SJSA1 (cell line): ENCODE data around the gene EDN1. TPM values are rescaled to one million over a fixed set of nuclear protein-coding genes. Genes with fewer than 3 reads are reported as not detected.

Source experiments
- DNase-seq, 2 experiments: peaks; one replicate each; pipeline ENCODE4 v3.0.0-alpha.2; 2015 to 2020; ENCODE audit warnings: low spot score in 2 of 2, low read depth in 1 of 2
- H3K27ac ChIP-seq: fragments of 250-450 bp; sonication (Bioruptor Pico); 2 replicates; pipeline ENCODE4 v1.5.1; 2020; ENCODE audit warnings: mild to moderate bottlenecking, moderate library complexity
- H3K27me3 ChIP-seq: fragments of 250-450 bp; sonication (Bioruptor Pico); replicated peaks from 2 replicates; pipeline ENCODE4 v1.5.1; 2020; ENCODE audit warnings: mild to moderate bottlenecking, moderate library complexity
- H3K36me3 ChIP-seq: fragments of 250-450 bp; sonication (Bioruptor Pico); 2 replicates; pipeline ENCODE4 v1.5.1; 2020; ENCODE audit warnings: mild to moderate bottlenecking
- H3K4me1 ChIP-seq: fragments of 250-450 bp; sonication (Bioruptor Pico); replicated peaks from 2 replicates; pipeline ENCODE4 v1.6.1; 2021; ENCODE audit warnings: mild to moderate bottlenecking
- H3K4me3 ChIP-seq: fragments of 250-450 bp; sonication (Bioruptor Pico); 2 replicates; pipeline ENCODE4 v1.5.1; 2020; ENCODE audit warnings: mild to moderate bottlenecking
- H3K9me3 ChIP-seq: fragments of 250-450 bp; sonication (Bioruptor Pico); replicated peaks from 2 replicates; pipeline ENCODE4 v1.5.1; 2020; ENCODE audit warnings: mild to moderate bottlenecking
- total RNA-seq: library from RNA; depleted of rRNA; stranded (reverse); fragments of >200 nt; shearing (Covaris generic); gene quantifications from 2 replicates; pipeline ENCODE4 v1.2.3, GENCODE V29; 2014; rRNA removed

EDN1 gene
- total RNA-seq, result 39.7 and 45.5 TPM in 2 replicates

DNA sequence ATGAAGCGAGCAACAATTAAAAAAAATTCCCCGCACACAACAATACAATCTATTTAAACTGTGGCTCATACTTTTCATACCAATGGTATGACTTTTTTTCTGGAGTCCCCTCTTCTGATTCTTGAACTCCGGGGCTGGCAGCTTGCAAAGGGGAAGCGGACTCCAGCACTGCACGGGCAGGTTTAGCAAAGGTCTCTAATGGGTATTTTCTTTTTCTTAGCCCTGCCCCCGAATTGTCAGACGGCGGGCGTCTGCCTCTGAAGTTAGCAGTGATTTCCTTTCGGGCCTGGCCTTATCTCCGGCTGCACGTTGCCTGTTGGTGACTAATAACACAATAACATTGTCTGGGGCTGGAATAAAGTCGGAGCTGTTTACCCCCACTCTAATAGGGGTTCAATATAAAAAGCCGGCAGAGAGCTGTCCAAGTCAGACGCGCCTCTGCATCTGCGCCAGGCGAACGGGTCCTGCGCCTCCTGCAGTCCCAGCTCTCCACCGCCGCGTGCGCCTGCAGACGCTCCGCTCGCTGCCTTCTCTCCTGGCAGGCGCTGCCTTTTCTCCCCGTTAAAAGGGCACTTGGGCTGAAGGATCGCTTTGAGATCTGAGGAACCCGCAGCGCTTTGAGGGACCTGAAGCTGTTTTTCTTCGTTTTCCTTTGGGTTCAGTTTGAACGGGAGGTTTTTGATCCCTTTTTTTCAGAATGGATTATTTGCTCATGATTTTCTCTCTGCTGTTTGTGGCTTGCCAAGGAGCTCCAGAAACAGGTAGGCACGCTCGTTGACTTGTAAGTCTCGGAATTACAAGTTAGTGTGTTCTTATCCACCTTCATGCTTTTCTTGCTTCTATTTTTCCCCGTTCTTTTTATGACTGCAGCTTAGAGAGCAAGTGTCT lies at the start of gene EDN1:
EDN1 (plus strand) TSS at position 429 of the 888 bp plus-strand sequence; CDS start at position 698, 269 bp downstream.
- DNase-seq, result peak; percentile 95 to 98
- Histone ChIP-seq H3K27me3 (no peaks in the 10 kb centered on the region), H3K4me3 (peak within 1 kb of the TSS; percentile 50), H3K9me3 (no peaks in the 10 kb centered on the region), H3K36me3 (peaks cover 36% of the 10 kb centered on the region), H3K4me1 (peaks cover 38% of the 10 kb centered on the region), H3K27ac (peak within 1 kb of the TSS; percentile 99)

DNA sequence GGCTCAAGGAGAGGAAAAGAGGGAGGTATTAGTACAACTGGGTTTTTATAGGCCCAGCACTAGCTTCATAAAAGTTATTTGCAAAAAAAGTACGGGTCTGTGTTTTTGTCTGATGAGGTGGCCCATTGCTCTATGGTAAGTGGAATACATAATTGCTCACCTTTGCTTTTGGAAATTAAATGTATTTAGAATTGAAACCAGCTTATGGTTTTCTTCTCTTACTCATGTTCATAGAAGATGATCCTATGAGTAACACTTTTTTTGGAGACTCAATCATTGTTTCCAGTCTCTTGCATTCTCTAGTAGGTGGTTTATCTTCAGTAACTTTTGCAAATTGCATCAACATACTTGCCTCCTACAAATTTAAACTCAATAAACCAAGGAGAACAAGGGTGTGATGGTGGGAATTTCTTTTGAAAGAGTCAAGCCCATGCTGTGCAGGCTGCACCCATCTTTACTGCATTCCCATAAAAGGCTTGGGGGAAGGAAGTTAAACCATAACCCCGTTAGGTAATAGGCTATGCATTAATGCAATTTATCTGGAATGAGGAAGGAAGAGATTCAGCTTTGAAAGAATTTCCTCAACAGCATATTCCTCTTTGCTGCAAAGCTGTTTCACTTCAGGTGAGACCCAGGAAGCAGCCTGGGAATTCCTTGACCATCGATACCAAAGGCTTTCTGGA lies 48.5 kb upstream of the EDN1 start:
- Histone ChIP-seq H3K27ac (no peak overlapping the region), H3K27me3 (no peaks in the 10 kb centered on the region), H3K36me3 (no peaks in the 10 kb centered on the region), H3K9me3 (no peaks in the 10 kb centered on the region), H3K4me3 (no peak overlapping the region), H3K4me1 (peaks cover 9% of the 10 kb centered on the region)
- no peak for DNase-seq

DNA sequence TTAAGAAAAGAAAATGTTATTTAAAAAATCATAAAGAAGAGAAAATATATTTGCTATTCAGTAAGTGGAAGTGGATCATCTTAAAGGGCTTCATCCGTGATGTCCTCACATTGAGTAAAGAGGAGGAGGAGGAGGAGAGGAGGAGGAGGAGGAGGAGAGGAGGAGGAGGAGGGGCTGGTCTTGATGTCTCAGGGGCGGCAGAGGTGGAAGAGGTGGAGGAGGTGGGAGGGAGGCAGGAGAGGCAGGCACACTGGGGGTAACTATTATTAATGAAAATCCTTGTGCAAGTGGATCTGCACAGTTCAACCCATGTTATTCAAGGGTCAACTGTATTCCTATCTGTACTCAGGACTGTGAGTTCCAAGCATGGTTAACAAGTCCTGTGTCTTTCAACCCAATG lies 47.0 kb upstream of the EDN1 start:
- H3K36me3 ChIP-seq, result no peaks in the 10 kb centered on the region
- H3K9me3 ChIP-seq, result no peaks in the 10 kb centered on the region
- H3K27me3 ChIP-seq, result no peaks in the 10 kb centered on the region
- H3K4me1 ChIP-seq, result peaks cover 9% of the 10 kb centered on the region
- no peak for DNase-seq
- no peak overlapping the region for H3K4me3 ChIP-seq
- H3K27ac ChIP-seq, result no peak overlapping the region

- no peak for DNase-seq
- Histone ChIP-seq H3K36me3 (no peaks in the 10 kb centered on the region), H3K27me3 (no peaks in the 10 kb centered on the region), H3K27ac (no peak overlapping the region), H3K4me1 (peaks cover 9% of the 10 kb centered on the region), H3K4me3 (no peak overlapping the region), H3K9me3 (no peaks in the 10 kb centered on the region)
These were observed 44.8 kb upstream of the EDN1 start for GRCh38 chr6:12245360-12245759.

DNA sequence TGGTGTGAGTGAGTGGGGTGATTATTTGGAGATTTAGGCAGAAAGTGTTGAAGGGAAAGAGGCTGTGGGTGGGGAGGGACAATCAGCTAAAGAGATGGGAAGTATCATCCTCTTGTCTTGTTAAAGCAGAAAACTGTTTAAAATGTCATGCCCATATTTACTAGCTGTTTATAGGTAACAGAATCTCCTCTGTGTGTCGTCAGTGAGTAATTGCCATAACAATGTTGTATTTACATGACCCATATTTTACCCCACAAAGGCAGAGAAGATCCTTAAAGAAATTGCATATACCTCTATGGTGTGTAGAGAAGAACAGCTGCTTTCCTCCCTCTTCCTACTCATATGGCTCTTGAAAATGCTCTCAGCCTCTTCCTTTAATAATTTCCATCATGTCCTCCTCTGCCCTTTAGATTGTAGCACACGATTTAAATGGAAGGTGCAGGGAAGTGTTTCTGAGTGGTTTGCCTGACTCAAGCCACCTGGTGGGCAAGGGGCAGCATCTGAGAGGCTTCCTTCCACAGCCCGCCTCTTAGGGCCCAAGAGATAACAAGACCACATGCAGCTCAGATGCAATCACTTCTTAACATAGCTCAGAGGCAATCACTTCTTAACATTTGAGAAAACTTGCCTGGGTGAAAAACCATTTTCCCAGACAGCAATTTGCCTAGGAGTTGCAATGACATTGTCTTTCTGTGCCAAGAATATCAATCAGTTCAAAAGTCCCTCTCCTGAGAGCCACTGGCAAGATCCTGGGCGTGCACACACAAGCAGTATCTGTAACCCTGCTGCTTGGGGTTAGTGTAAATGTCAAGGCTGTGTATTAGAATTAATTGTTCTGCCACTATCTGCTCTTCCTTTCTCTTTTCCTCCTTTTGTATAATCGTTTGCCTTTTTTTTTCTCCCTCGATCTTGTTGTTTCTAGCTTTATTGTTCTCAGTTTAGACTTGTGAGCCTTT lies 44.1 kb upstream of the EDN1 start:
- Histone ChIP-seq H3K4me1 (peaks cover 9% of the 10 kb centered on the region), H3K27ac (no peak overlapping the region), H3K4me3 (no peak overlapping the region), H3K36me3 (no peaks in the 10 kb centered on the region), H3K27me3 (no peaks in the 10 kb centered on the region), H3K9me3 (no peaks in the 10 kb centered on the region)
- peak in 1 of 2 experiments; percentile 15 for DNase-seq

DNA sequence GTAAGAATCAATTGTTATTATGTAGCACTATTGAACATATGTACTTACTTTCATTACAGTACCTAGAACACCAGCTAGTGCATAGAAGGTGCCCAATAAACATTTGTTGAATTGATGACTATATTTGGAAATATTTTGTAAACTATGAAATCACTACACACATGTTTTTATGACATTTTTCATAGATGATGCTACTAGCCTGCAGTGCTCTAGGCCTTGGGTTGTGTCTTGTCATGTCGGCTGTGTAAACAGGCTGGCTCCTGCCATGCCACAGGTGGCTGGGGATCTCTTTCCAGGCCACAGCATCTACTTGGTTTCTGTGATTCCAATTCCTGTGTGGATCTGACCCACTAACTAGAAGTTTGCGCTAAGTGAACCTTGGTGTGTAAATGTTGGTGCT lies 43.3 kb upstream of the EDN1 start:
- DNase-seq, result no peak

GRCh38 chr6:12249541-12250382 lies 40.4 kb upstream of the EDN1 start:
- Histone ChIP-seq H3K9me3 (no peaks in the 10 kb centered on the region), H3K4me3 (no peak overlapping the region), H3K27me3 (no peaks in the 10 kb centered on the region), H3K36me3 (no peaks in the 10 kb centered on the region), H3K27ac (no peak overlapping the region), H3K4me1 (peaks cover 9% of the 10 kb centered on the region)
- DNase-seq, result no peak

More for the DNA sequence above, 43.3 kb upstream of the EDN1 start:
- Histone ChIP-seq H3K9me3 (no peaks in the 10 kb centered on the region), H3K4me3 (no peak overlapping the region), H3K27ac (no peak overlapping the region), H3K36me3 (no peaks in the 10 kb centered on the region), H3K4me1 (peaks cover 9% of the 10 kb centered on the region), H3K27me3 (no peaks in the 10 kb centered on the region)

- DNase-seq, result no peak
- Histone ChIP-seq H3K36me3 (no peaks in the 10 kb centered on the region), H3K27ac (no peak overlapping the region), H3K9me3 (no peaks in the 10 kb centered on the region), H3K4me1 (peaks cover 9% of the 10 kb centered on the region), H3K27me3 (no peaks in the 10 kb centered on the region), H3K4me3 (no peak overlapping the region)
These were observed 39.8 kb upstream of the EDN1 start for GRCh38 chr6:12250383-12250770.

DNA sequence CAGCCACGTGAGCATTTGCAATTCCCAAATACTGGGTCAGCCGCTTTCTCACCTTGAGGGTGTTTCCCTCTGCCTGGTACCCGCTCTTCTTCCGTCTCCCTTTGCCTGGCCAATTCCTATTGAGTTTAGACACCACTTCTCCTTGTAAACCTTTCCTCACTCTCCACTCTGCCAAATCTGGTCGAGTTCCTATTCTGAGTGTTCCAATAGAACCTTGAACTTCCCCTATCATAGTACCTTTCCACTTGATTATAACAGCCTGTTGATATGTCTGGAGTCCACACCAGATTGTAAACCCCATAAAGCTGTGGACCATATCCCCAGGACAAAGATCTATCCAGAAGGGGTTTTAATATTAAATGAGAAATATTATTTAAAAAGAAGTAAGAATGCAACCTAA lies 36.0 kb upstream of the EDN1 start:
- Histone ChIP-seq H3K27ac (no peak overlapping the region), H3K4me3 (no peak overlapping the region), H3K4me1 (no peaks in the 10 kb centered on the region), H3K36me3 (no peaks in the 10 kb centered on the region), H3K9me3 (no peaks in the 10 kb centered on the region), H3K27me3 (no peaks in the 10 kb centered on the region)
- DNase-seq, result no peak

DNA sequence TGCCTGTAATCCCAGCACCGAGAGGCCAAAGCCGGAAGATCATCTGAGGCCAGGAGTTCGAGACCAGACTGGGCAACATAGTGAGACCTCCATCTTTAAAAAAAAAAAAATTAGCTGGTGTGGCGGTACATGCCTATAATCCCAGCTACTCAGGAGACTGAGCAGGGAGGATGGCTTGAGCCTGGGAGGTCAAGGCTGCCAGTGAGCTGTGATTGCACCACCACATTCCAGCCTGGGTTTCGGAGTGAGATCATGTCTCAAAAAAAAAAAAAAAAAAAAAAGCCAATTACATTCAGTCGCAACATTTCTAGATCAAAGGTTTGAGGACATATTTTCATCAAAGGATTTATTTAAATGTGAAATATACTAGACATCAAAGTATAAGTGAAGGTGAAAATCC lies 32.0 kb upstream of the EDN1 start:
- Histone ChIP-seq H3K27me3 (no peaks in the 10 kb centered on the region), H3K27ac (no peak overlapping the region), H3K4me1 (peaks cover 9% of the 10 kb centered on the region), H3K9me3 (no peaks in the 10 kb centered on the region), H3K36me3 (no peaks in the 10 kb centered on the region), H3K4me3 (no peak overlapping the region)
- no peak for DNase-seq

DNA sequence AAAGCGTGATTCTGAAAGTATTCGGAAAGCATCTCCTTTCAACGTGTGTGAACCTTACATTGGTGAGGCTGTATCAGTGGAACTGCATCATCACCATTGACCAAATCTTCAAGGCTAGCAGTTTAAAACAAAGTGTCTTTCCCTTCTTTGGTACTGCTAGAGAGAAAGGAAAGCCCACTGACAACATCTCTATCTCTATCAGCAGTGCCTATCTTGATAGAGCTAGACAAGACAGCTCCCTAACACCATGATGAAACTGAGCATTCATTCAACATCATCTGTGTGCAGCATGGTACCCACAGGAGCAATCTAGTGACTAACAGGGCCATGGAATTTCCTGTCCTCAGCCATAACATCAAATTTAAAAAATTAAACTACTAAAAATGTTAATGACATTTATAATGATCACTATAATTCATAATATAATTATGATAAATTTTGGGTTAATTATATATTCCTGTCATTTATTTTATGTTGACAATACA lies 31.5 kb upstream of the EDN1 start:
- H3K4me1 ChIP-seq, result peaks cover 11% of the 10 kb centered on the region
- DNase-seq, result no peak
- no peak overlapping the region for H3K4me3 ChIP-seq
- no peaks in the 10 kb centered on the region for H3K9me3 ChIP-seq
- H3K36me3 ChIP-seq, result no peaks in the 10 kb centered on the region
- no peak overlapping the region for H3K27ac ChIP-seq
- H3K27me3 ChIP-seq, result no peaks in the 10 kb centered on the region

- Histone ChIP-seq H3K27me3 (no peaks in the 10 kb centered on the region), H3K4me3 (no peak overlapping the region), H3K9me3 (no peaks in the 10 kb centered on the region), H3K36me3 (no peaks in the 10 kb centered on the region), H3K4me1 (peaks cover 16% of the 10 kb centered on the region), H3K27ac (no peak overlapping the region)
- no peak for DNase-seq
These were observed 29.6 kb upstream of the EDN1 start for GRCh38 chr6:12260458-12261093.
